ENCODE data around the gene CHD8. TPM values are rescaled to one million over a fixed set of nuclear protein-coding genes. Genes with fewer than 3 reads are reported as not detected.

Gene CHD8
- total and polyA plus RNA-seq, 2 of the 13 experiments (the other 11 are each of a cell fraction or from before 2014, with no cell fraction given): 35.1 to 79.6 TPM

DNA sequence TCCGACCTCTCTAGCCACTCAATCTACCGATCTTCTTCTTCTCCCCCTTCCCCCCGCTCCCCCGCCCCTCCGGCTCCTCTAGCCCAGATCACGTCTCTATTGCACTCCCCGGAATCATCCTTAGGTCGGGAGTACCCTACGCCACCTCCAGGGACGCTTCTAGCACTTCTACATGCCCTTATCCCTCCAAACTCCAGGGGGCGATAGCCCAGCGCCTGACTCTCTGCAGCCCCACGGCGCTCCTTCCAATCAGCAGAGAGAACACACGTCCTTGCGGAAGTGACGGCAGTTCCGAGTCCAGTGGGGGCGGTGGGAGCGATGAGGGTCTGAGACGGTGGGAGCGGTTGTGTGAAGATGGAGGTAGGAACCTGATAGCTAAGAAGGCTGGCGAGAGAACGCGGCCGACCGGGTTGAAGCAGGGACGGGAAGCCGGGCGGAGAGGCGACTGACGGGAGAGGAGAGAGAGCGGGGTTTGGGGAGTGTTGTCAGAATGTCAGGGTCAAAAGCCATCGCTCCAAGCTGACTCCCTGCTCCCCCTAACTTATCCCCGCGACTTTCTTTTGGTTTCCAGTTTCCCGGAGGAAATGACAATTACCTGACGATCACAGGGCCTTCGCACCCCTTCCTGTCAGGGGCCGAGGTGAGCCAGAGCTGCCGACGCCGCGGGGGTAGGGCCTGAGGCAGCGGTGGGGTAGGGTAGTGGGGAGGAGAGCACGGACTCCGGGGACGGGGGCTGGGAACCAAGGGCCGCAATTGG, 21.2 kb upstream of the CHD8 start, which contains the start of the genes RAB2B and TOX4 (continued):
- TF ChIP-seq, protein P1, sequence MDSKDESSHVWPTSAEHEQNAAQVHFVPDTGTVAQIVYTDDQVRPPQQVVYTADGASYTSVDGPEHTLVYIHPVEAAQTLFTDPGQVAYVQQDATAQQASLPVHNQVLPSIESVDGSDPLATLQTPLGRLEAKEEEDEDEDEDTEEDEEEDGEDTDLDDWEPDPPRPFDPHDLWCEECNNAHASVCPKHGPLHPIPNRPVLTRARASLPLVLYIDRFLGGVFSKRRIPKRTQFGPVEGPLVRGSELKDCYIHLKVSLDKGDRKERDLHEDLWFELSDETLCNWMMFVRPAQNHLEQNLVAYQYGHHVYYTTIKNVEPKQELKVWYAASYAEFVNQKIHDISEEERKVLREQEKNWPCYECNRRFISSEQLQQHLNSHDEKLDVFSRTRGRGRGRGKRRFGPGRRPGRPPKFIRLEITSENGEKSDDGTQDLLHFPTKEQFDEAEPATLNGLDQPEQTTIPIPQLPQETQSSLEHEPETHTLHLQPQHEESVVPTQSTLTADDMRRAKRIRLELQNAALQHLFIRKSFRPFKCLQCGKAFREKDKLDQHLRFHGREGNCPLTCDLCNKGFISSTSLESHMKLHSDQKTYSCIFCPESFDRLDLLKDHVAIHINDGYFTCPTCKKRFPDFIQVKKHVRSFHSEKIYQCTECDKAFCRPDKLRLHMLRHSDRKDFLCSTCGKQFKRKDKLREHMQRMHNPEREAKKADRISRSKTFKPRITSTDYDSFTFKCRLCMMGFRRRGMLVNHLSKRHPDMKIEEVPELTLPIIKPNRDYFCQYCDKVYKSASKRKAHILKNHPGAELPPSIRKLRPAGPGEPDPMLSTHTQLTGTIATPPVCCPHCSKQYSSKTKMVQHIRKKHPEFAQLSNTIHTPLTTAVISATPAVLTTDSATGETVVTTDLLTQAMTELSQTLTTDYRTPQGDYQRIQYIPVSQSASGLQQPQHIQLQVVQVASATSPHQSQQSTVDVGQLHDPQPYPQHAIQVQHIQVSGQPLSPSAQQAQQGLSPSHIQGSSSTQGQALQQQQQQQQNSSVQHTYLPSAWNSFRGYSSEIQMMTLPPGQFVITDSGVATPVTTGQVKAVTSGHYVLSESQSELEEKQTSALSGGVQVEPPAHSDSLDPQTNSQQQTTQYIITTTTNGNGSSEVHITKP (CRISPR knock-in tag; IDR thresholded peaks at IDR 0.05; ENCODE audit: low read depth): no peak; the same call in 1 of the 2 replicates
- TF ChIP-seq, protein P2, sequence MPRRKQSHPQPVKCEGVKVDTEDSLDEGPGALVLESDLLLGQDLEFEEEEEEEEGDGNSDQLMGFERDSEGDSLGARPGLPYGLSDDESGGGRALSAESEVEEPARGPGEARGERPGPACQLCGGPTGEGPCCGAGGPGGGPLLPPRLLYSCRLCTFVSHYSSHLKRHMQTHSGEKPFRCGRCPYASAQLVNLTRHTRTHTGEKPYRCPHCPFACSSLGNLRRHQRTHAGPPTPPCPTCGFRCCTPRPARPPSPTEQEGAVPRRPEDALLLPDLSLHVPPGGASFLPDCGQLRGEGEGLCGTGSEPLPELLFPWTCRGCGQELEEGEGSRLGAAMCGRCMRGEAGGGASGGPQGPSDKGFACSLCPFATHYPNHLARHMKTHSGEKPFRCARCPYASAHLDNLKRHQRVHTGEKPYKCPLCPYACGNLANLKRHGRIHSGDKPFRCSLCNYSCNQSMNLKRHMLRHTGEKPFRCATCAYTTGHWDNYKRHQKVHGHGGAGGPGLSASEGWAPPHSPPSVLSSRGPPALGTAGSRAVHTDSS (CRISPR knock-in tag; conservative IDR thresholded peaks at IDR 0.05): 0 out of 2 replicates have a peak, but pooled peaks have one; percentile 63
- TF ChIP-seq, protein P3, sequence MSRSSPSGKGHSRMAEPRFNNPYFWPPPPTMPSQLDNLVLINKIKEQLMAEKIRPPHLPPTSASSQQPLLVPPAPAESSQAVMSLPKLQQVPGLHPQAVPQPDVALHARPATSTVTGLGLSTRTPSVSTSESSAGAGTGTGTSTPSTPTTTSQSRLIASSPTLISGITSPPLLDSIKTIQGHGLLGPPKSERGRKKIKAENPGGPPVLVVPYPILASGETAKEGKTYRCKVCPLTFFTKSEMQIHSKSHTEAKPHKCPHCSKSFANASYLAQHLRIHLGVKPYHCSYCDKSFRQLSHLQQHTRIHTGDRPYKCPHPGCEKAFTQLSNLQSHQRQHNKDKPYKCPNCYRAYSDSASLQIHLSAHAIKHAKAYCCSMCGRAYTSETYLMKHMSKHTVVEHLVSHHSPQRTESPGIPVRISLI (CRISPR knock-in tag; IDR thresholded peaks at IDR 0.05; ENCODE audit: borderline replicate concordance): 0 out of 2 replicates have a peak, but pooled peaks have one; percentile 54
- TF ChIP-seq ZNF136 (CRISPR knock-in tag; IDR thresholded peaks at IDR 0.05; ENCODE audit: low read depth): peak; percentile 87
- 0 out of 2 replicates have a peak, but pooled peaks have one; percentile 18 for TF ChIP-seq ZNF343 (CRISPR knock-in tag; IDR thresholded peaks at IDR 0.05)
- peak; percentile 49 for TF ChIP-seq SKI (IDR thresholded peaks at IDR 0.05; ENCODE audit: partially characterized antibody)
- TF ChIP-seq, protein P4, sequence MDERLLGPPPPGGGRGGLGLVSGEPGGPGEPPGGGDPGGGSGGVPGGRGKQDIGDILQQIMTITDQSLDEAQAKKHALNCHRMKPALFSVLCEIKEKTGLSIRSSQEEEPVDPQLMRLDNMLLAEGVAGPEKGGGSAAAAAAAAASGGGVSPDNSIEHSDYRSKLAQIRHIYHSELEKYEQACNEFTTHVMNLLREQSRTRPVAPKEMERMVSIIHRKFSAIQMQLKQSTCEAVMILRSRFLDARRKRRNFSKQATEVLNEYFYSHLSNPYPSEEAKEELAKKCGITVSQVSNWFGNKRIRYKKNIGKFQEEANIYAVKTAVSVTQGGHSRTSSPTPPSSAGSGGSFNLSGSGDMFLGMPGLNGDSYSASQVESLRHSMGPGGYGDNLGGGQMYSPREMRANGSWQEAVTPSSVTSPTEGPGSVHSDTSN (CRISPR knock-in tag; IDR thresholded peaks at IDR 0.05): 0 out of 2 replicates have a peak, but pooled peaks have one; percentile 32
- no peak for TF ChIP-seq NR1H2 (CRISPR knock-in tag; IDR thresholded peaks at IDR 0.05; ENCODE audit: borderline replicate concordance, low read depth)
- peak; percentile 55; the same call in 1 of the 2 replicates for TF ChIP-seq NR2F6 (IDR thresholded peaks at IDR 0.05)
- peak; percentile 74 for TF ChIP-seq NR2F6 (CRISPR knock-in tag; IDR thresholded peaks at IDR 0.05)
- no peak; the same call in 1 of the 2 replicates for TF ChIP-seq ZNF296 (CRISPR knock-in tag; conservative IDR thresholded peaks at IDR 0.05)
- no peak for TF ChIP-seq ZNF20 (CRISPR knock-in tag; IDR thresholded peaks at IDR 0.05)
- TF ChIP-seq, protein P5, sequence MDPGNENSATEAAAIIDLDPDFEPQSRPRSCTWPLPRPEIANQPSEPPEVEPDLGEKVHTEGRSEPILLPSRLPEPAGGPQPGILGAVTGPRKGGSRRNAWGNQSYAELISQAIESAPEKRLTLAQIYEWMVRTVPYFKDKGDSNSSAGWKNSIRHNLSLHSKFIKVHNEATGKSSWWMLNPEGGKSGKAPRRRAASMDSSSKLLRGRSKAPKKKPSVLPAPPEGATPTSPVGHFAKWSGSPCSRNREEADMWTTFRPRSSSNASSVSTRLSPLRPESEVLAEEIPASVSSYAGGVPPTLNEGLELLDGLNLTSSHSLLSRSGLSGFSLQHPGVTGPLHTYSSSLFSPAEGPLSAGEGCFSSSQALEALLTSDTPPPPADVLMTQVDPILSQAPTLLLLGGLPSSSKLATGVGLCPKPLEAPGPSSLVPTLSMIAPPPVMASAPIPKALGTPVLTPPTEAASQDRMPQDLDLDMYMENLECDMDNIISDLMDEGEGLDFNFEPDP (CRISPR knock-in tag; conservative IDR thresholded peaks at IDR 0.05): no peak; the same call in 1 of the 2 replicates
- peak; percentile 58; the same call in 1 of the 2 replicates for TF ChIP-seq ZSCAN21 (CRISPR knock-in tag; IDR thresholded peaks at IDR 0.05; ENCODE audit: borderline replicate concordance)
- TF ChIP-seq ZNF761 (CRISPR knock-in tag; conservative IDR thresholded peaks at IDR 0.05): peak; percentile 78; the same call in 1 of the 2 replicates
- TF ChIP-seq ZNF225 (CRISPR knock-in tag; IDR thresholded peaks at IDR 0.05): peak; percentile 87
- TF ChIP-seq, protein P6, sequence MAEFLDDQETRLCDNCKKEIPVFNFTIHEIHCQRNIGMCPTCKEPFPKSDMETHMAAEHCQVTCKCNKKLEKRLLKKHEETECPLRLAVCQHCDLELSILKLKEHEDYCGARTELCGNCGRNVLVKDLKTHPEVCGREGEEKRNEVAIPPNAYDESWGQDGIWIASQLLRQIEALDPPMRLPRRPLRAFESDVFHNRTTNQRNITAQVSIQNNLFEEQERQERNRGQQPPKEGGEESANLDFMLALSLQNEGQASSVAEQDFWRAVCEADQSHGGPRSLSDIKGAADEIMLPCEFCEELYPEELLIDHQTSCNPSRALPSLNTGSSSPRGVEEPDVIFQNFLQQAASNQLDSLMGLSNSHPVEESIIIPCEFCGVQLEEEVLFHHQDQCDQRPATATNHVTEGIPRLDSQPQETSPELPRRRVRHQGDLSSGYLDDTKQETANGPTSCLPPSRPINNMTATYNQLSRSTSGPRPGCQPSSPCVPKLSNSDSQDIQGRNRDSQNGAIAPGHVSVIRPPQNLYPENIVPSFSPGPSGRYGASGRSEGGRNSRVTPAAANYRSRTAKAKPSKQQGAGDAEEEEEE (CRISPR knock-in tag; IDR thresholded peaks at IDR 0.05; ENCODE audit: borderline replicate concordance): 0 out of 2 replicates have a peak, but pooled peaks have one; percentile 27
